ENCODE results near the gene USH2A.

DNA sequence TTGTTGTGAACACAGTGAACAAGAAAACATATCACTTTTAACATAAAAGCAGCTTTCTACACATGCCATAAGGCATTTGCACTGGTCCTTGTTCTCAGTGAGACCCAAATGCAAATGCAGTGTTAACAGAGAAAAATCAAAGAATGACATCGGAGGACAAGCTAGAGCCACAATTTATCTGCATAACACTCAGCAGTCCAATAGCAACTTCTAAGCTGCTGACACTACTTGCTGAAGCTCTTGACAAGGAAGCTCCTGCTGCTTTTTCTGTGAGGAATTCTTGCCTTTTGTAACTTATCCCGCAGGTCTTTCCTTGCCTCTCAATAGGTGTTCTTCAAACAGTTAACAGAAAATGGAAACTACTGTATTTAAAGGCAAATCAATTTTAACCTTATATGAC lies 34.7 kb downstream of the USH2A start:
- TF ChIP-seq, protein P1, sequence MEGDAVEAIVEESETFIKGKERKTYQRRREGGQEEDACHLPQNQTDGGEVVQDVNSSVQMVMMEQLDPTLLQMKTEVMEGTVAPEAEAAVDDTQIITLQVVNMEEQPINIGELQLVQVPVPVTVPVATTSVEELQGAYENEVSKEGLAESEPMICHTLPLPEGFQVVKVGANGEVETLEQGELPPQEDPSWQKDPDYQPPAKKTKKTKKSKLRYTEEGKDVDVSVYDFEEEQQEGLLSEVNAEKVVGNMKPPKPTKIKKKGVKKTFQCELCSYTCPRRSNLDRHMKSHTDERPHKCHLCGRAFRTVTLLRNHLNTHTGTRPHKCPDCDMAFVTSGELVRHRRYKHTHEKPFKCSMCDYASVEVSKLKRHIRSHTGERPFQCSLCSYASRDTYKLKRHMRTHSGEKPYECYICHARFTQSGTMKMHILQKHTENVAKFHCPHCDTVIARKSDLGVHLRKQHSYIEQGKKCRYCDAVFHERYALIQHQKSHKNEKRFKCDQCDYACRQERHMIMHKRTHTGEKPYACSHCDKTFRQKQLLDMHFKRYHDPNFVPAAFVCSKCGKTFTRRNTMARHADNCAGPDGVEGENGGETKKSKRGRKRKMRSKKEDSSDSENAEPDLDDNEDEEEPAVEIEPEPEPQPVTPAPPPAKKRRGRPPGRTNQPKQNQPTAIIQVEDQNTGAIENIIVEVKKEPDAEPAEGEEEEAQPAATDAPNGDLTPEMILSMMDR (IDR thresholded peaks at IDR 0.05) = no peak
- no peak for TF ChIP-seq POLR2AphosphoS5 (IDR thresholded peaks at IDR 0.05)
